Measurements from ENCODE around the gene VIPAS39. TPM values are rescaled to one million over a fixed set of nuclear protein-coding genes. Genes with fewer than 3 reads are reported as not detected.

The VIPAS39 gene
- total and polyA plus RNA-seq, 2 of the 13 experiments (the other 11 are each of a cell fraction or from before 2014, with no cell fraction given) = 13.3 to 21.5 TPM

DNA sequence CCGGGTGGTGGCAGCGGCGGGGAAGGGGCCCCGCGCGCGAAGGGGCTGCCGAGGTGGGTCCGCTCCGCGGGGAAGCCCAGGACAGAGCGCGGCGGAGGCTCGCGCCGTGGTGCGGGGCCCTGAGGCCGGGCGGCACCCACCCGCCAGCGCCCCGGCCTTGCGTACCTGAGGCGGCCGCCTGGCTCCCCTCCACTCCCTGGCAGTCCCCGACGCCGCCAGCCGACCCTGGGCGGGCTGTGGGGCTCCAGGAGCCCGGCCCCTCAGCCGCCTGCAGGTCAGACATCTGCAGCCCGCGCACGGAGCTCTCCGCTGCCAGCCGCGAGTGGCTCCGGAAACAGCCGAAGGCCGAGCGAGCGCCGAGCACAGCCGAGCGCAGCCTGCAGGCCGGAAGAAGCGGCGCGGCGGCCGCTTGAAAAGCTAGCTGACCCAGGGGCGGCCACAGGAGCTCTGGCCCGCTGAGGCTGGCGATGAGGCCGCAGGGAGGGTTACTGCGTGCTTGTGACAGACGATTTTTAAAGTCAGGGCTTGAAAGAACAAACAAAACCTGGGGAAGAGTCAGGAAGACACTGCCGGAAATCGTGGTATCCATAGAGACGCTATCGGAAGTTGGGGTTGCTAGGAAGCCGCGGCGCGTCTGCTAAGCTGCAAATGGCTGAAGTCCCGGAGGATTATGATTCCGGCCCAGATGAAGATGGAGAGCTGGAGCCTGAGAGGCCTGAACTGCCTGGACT, 80.5 kb downstream of the VIPAS39 start, which contains the start of the genes SAMD15 and TMED8 (continued):
- no peak for TF ChIP-seq ZNF337 (CRISPR knock-in tag; IDR thresholded peaks at IDR 0.05; ENCODE audit: borderline replicate concordance, low read depth)
- TF ChIP-seq, protein P1, sequence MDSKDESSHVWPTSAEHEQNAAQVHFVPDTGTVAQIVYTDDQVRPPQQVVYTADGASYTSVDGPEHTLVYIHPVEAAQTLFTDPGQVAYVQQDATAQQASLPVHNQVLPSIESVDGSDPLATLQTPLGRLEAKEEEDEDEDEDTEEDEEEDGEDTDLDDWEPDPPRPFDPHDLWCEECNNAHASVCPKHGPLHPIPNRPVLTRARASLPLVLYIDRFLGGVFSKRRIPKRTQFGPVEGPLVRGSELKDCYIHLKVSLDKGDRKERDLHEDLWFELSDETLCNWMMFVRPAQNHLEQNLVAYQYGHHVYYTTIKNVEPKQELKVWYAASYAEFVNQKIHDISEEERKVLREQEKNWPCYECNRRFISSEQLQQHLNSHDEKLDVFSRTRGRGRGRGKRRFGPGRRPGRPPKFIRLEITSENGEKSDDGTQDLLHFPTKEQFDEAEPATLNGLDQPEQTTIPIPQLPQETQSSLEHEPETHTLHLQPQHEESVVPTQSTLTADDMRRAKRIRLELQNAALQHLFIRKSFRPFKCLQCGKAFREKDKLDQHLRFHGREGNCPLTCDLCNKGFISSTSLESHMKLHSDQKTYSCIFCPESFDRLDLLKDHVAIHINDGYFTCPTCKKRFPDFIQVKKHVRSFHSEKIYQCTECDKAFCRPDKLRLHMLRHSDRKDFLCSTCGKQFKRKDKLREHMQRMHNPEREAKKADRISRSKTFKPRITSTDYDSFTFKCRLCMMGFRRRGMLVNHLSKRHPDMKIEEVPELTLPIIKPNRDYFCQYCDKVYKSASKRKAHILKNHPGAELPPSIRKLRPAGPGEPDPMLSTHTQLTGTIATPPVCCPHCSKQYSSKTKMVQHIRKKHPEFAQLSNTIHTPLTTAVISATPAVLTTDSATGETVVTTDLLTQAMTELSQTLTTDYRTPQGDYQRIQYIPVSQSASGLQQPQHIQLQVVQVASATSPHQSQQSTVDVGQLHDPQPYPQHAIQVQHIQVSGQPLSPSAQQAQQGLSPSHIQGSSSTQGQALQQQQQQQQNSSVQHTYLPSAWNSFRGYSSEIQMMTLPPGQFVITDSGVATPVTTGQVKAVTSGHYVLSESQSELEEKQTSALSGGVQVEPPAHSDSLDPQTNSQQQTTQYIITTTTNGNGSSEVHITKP (CRISPR knock-in tag; IDR thresholded peaks at IDR 0.05; ENCODE audit: low read depth) = no peak
- no peak for TF ChIP-seq ZSCAN25 (CRISPR knock-in tag; IDR thresholded peaks at IDR 0.05)
- no peak for TF ChIP-seq ARNT (IDR thresholded peaks at IDR 0.05)
- TF ChIP-seq, protein P2, sequence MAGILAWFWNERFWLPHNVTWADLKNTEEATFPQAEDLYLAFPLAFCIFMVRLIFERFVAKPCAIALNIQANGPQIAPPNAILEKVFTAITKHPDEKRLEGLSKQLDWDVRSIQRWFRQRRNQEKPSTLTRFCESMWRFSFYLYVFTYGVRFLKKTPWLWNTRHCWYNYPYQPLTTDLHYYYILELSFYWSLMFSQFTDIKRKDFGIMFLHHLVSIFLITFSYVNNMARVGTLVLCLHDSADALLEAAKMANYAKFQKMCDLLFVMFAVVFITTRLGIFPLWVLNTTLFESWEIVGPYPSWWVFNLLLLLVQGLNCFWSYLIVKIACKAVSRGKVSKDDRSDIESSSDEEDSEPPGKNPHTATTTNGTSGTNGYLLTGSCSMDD (CRISPR knock-in tag; IDR thresholded peaks at IDR 0.05) = no peak
- TF ChIP-seq MAF1 (CRISPR knock-in tag; IDR thresholded peaks at IDR 0.05; ENCODE audit: borderline replicate concordance) = peak; percentile 58; the same call in 1 of the 2 replicates
- TF ChIP-seq CHCHD3 (CRISPR knock-in tag; IDR thresholded peaks at IDR 0.05) = no peak
- TF ChIP-seq RBM22 (optimal IDR thresholded peaks at IDR 0.05; ENCODE audit: low read length) = peak; percentile 92
- no peak for TF ChIP-seq ATM (IDR thresholded peaks at IDR 0.05; ENCODE audit: borderline replicate concordance)
- TF ChIP-seq RARA (CRISPR knock-in tag; IDR thresholded peaks at IDR 0.05) = no peak
- no peak for TF ChIP-seq ZNF670 (CRISPR knock-in tag; IDR thresholded peaks at IDR 0.05; ENCODE audit: borderline replicate concordance)
- peak; percentile 95 for TF ChIP-seq ZNF563 (CRISPR knock-in tag; IDR thresholded peaks at IDR 0.05)
- TF ChIP-seq CCAR2 (optimal IDR thresholded peaks at IDR 0.05; ENCODE audit: low read depth, low read length) = no peak
- no peak for TF ChIP-seq TEAD2 (CRISPR knock-in tag; IDR thresholded peaks at IDR 0.05)
- TF ChIP-seq, protein P3, sequence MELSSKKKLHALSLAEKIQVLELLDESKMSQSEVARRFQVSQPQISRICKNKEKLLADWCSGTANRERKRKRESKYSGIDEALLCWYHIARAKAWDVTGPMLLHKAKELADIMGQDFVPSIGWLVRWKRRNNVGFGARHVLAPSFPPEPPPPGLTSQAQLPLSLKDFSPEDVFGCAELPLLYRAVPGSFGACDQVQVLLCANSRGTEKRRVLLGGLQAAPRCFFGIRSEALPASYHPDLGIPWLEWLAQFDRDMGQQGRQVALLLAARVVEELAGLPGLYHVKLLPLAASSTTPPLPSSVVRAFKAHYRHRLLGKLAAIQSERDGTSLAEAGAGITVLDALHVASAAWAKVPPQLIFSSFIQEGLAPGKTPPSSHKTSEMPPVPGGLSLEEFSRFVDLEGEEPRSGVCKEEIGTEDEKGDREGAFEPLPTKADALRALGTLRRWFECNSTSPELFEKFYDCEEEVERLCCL (CRISPR knock-in tag; IDR thresholded peaks at IDR 0.05; ENCODE audit: borderline replicate concordance) = no peak
- no peak for TF ChIP-seq HMGA1 (CRISPR knock-in tag; conservative IDR thresholded peaks at IDR 0.05)
- no peak for TF ChIP-seq MTA1 (CRISPR knock-in tag; IDR thresholded peaks at IDR 0.05; ENCODE audit: borderline replicate concordance)
- no peak for TF ChIP-seq ZNF121 (CRISPR knock-in tag; IDR thresholded peaks at IDR 0.05)
- TF ChIP-seq PHB2 (IDR thresholded peaks at IDR 0.05; ENCODE audit: partially characterized antibody) = no peak
- no peak for TF ChIP-seq SMARCE1 (IDR thresholded peaks at IDR 0.05; ENCODE audit: borderline replicate concordance)
- no peak for TF ChIP-seq NR3C1 (CRISPR knock-in tag; IDR thresholded peaks at IDR 0.05)
- TF ChIP-seq ZNF709 (CRISPR knock-in tag; IDR thresholded peaks at IDR 0.05) = peak; percentile 74; the same call in 1 of the 2 replicates
- no peak for TF ChIP-seq ZNF207 (IDR thresholded peaks at IDR 0.05; ENCODE audit: borderline replicate concordance)
- TF ChIP-seq, protein P4, sequence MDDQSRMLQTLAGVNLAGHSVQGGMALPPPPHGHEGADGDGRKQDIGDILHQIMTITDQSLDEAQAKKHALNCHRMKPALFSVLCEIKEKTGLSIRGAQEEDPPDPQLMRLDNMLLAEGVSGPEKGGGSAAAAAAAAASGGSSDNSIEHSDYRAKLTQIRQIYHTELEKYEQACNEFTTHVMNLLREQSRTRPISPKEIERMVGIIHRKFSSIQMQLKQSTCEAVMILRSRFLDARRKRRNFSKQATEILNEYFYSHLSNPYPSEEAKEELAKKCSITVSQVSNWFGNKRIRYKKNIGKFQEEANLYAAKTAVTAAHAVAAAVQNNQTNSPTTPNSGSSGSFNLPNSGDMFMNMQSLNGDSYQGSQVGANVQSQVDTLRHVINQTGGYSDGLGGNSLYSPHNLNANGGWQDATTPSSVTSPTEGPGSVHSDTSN (CRISPR knock-in tag; IDR thresholded peaks at IDR 0.05; ENCODE audit: borderline replicate concordance) = 0 out of 2 replicates have a peak, but pooled peaks have one; percentile 32
- TF ChIP-seq ZNF253 (CRISPR knock-in tag; IDR thresholded peaks at IDR 0.05; ENCODE audit: borderline replicate concordance) = no peak
